MM.1S (cell line): ENCODE results near the gene RAB32.

Source experiments
- DNase-seq: peaks from one replicate; pipeline ENCODE4 v3.0.0-alpha.2; 2015
- H2AFZ ChIP-seq: fragments of 300-600 bp; sonication (generic); 2 replicates; pipeline ENCODE4 v1.6.0; 2016; ENCODE audit warnings: antibody characterized with exemption, low read length
- H3F3A ChIP-seq: fragments of 300-600 bp; sonication (generic); 2 replicates; pipeline ENCODE4 v1.6.1; 2016; ENCODE audit warnings: mild to moderate bottlenecking, antibody characterized with exemption, low read length, moderate library complexity, mixed read lengths; ENCODE audit not compliant: insufficient read depth
- H3K27ac ChIP-seq: fragments of 300-600 bp; sonication (generic); 2 replicates; pipeline ENCODE4 v1.5.1; 2016; ENCODE audit warnings: mild to moderate bottlenecking, low read length
- H3K27me3 ChIP-seq: fragments of 300-600 bp; sonication (generic); replicated peaks from 2 replicates; pipeline ENCODE4 v1.6.0; 2016; ENCODE audit warnings: low read length; ENCODE audit not compliant: insufficient read depth
- H3K36me3 ChIP-seq: fragments of 300-600 bp; sonication (generic); replicated peaks from 2 replicates; pipeline ENCODE4 v1.6.1; 2016; ENCODE audit warnings: mild to moderate bottlenecking, low read length, mixed read lengths; ENCODE audit not compliant: insufficient read depth
- H3K4me1 ChIP-seq: fragments of 300-600 bp; sonication (generic); 2 replicates; pipeline ENCODE4 v1.6.1; 2016; ENCODE audit warnings: low read length, mixed read lengths
- H3K4me2 ChIP-seq: fragments of 300-600 bp; sonication (generic); 2 replicates; pipeline ENCODE4 v1.6.0; 2016; ENCODE audit warnings: low read depth, low read length
- H3K4me3 ChIP-seq: fragments of 300-600 bp; sonication (generic); 2 replicates; pipeline ENCODE4 v1.5.1; 2016; ENCODE audit warnings: low read length, mixed read lengths
- H3K79me2 ChIP-seq: fragments of 300-600 bp; sonication (generic); 2 replicates; pipeline ENCODE4 v1.6.1; 2016; ENCODE audit warnings: mixed run types, low read length, mixed read lengths
- H3K9ac ChIP-seq: fragments of 300-600 bp; sonication (generic); 2 replicates; pipeline ENCODE4 v1.6.1; 2016; ENCODE audit warnings: low read length, mixed read lengths
- H3K9me2 ChIP-seq: fragments of 300-600 bp; sonication (generic); replicated peaks from 2 replicates; pipeline ENCODE4 v1.6.1; 2016; ENCODE audit warnings: mild to moderate bottlenecking, low read length, mixed read lengths; ENCODE audit not compliant: insufficient read depth
- H3K9me3 ChIP-seq: fragments of 300-600 bp; sonication (generic); replicated peaks from 2 replicates; pipeline ENCODE4 v1.6.1; 2016; ENCODE audit warnings: mild to moderate bottlenecking, low read length, mixed read lengths; ENCODE audit not compliant: insufficient read depth
- H4K20me1 ChIP-seq: fragments of 300-600 bp; sonication (generic); 2 replicates; pipeline ENCODE4 v1.6.1; 2016; ENCODE audit warnings: mild to moderate bottlenecking, low read length, moderate library complexity, mixed read lengths; ENCODE audit not compliant: insufficient read depth
- EZH2 ChIP-seq: fragments of 300-600 bp; sonication (generic); optimal IDR thresholded peaks from 2 replicates; pipeline ENCODE3; 2017; ENCODE audit warnings: low read depth, mild to moderate bottlenecking, antibody characterized with exemption, low read length, mixed read lengths
- EZH2phosphoT487 ChIP-seq: fragments of 300-600 bp; sonication (generic); IDR thresholded peaks from 2 replicates; pipeline ENCODE4 v1.6.1; 2018; ENCODE audit warnings: antibody characterized with exemption, low read length
- TF ChIP-seq, protein P1 (sequence below): fragments of 300-600 bp; sonication (generic); IDR thresholded peaks from 2 replicates; pipeline ENCODE4 v1.5.1; 2016; ENCODE audit warnings: antibody characterized with exemption, low read length, mixed read lengths

RAB32 gene

GRCh38 chr6:146542881-146543210 lies 787 bp upstream of the RAB32 start:
- Histone ChIP-seq H3K9me2 (no peaks in the 10 kb centered on the region), H3K9me3 (no peaks in the 10 kb centered on the region), H4K20me1 (no peaks in the 10 kb centered on the region), H3K4me2 (no peak overlapping the region; the same call in 1 of the 2 replicates), H3K27me3 (no peaks in the 10 kb centered on the region), H2AFZ (0 out of 2 replicates have a peak overlapping the region, but pooled peaks have one; percentile 19), H3K4me3 (peak overlapping the region; percentile 43; the same call in 1 of the 2 replicates), H3K36me3 (no peaks in the 10 kb centered on the region), H3F3A (no peaks in the 10 kb centered on the region), H3K79me2 (no peaks in the 10 kb centered on the region), H3K4me1 (no peaks in the 10 kb centered on the region), H3K27ac (no peak overlapping the region), H3K9ac (no peak overlapping the region; the same call in 1 of the 2 replicates)
- TF ChIP-seq, protein P1, sequence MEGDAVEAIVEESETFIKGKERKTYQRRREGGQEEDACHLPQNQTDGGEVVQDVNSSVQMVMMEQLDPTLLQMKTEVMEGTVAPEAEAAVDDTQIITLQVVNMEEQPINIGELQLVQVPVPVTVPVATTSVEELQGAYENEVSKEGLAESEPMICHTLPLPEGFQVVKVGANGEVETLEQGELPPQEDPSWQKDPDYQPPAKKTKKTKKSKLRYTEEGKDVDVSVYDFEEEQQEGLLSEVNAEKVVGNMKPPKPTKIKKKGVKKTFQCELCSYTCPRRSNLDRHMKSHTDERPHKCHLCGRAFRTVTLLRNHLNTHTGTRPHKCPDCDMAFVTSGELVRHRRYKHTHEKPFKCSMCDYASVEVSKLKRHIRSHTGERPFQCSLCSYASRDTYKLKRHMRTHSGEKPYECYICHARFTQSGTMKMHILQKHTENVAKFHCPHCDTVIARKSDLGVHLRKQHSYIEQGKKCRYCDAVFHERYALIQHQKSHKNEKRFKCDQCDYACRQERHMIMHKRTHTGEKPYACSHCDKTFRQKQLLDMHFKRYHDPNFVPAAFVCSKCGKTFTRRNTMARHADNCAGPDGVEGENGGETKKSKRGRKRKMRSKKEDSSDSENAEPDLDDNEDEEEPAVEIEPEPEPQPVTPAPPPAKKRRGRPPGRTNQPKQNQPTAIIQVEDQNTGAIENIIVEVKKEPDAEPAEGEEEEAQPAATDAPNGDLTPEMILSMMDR = no peak
- no peak for TF ChIP-seq EZH2
- no peak for TF ChIP-seq EZH2phosphoT487
- DNase-seq = no peak

- Histone ChIP-seq H3K79me2 (no peaks in the 10 kb centered on the region), H3K4me1 (no peaks in the 10 kb centered on the region), H4K20me1 (no peaks in the 10 kb centered on the region), H3K27ac (no peak overlapping the region), H3F3A (no peaks in the 10 kb centered on the region), H3K36me3 (no peaks in the 10 kb centered on the region), H3K27me3 (no peaks in the 10 kb centered on the region), H3K9me3 (no peaks in the 10 kb centered on the region), H2AFZ (0 out of 2 replicates have a peak overlapping the region, but pooled peaks have one; percentile 31), H3K9ac (no peak overlapping the region), H3K9me2 (no peaks in the 10 kb centered on the region), H3K4me2 (peak overlapping the region; percentile 12; the same call in 1 of the 2 replicates), H3K4me3 (no peak overlapping the region)
- no peak for DNase-seq
- TF ChIP-seq, protein P1 = no peak
- TF ChIP-seq EZH2 = no peak
- TF ChIP-seq EZH2phosphoT487 = no peak
These were observed 445 bp downstream of the RAB32 start for GRCh38 chr6:146543940-146544615.

GRCh38 chr6:146544616-146545182 lies 1.1 kb downstream of the RAB32 start:
- Histone ChIP-seq H3K9me2 (no peaks in the 10 kb centered on the region), H3K4me2 (no peak overlapping the region), H3K36me3 (no peaks in the 10 kb centered on the region), H2AFZ (no peak overlapping the region), H3K4me3 (no peak overlapping the region), H3K27ac (no peak overlapping the region), H4K20me1 (no peaks in the 10 kb centered on the region), H3F3A (no peaks in the 10 kb centered on the region), H3K4me1 (no peaks in the 10 kb centered on the region), H3K79me2 (no peaks in the 10 kb centered on the region), H3K9ac (no peak overlapping the region), H3K9me3 (no peaks in the 10 kb centered on the region), H3K27me3 (no peaks in the 10 kb centered on the region)
- no peak for TF ChIP-seq EZH2
- TF ChIP-seq, protein P1 = no peak
- TF ChIP-seq EZH2phosphoT487 = no peak
- DNase-seq = no peak
